Breast epithelium (tissue), 4 donors: ENCODE data around the gene EZH2. TPM values are rescaled to one million over a fixed set of nuclear protein-coding genes. Genes with fewer than 3 reads are reported as not detected.

Experiments used
- DNase-seq, 2 donors: peaks; one replicate each; pipeline ENCODE4 v3.0.0-alpha.2; 2019; ENCODE audit warnings: low spot score in 2 of 2
- H3K27ac ChIP-seq, 2 donors: fragments of 200-600 bp; sonication (generic) in 1 of 2; one replicate each; pipeline ENCODE4 v1.5.1; 2016 to 2019; ENCODE audit warnings: mild to moderate bottlenecking in 1 of 2
- H3K27me3 ChIP-seq, 2 donors: fragments of 200-600 bp; sonication (generic) in 1 of 2; one replicate each; pipeline versions ENCODE4 v1.5.1 to v1.6.0; 2017 to 2019; ENCODE audit warnings: control low read depth in 1 of 2, mild to moderate bottlenecking in 1 of 2
- H3K36me3 ChIP-seq: fragments of 200-600 bp; one replicate; pipeline ENCODE4 v1.5.1; 2019
- H3K4me1 ChIP-seq, 2 donors: fragments of 200-600 bp; sonication (generic); one replicate each; pipeline ENCODE4 v1.5.1; 2016 to 2019; ENCODE audit warnings: control low read depth in 1 of 2
- H3K4me3 ChIP-seq, 3 donors: fragments of 200-600 bp; sonication (generic); 1 replicate in 2 of 3; 2 replicates in 1 of 3; pipeline ENCODE4 v1.5.1; 2016 to 2019; ENCODE audit warnings: mild to moderate bottlenecking in 3 of 3, moderate library complexity in 2 of 3
- H3K9me3 ChIP-seq, 2 donors: fragments of 200-600 bp; sonication (generic) in 1 of 2; one replicate each; pipeline ENCODE4 v1.5.1; 2016 to 2019; ENCODE audit warnings: control low read depth in 1 of 2
- POLR2A ChIP-seq: fragments of 450-650 bp; IDR thresholded peaks from one replicate; pipeline ENCODE4 v1.6.1; 2016; ENCODE audit warnings: antibody characterized with exemption, mild to moderate bottlenecking, moderate library complexity
- POLR2AphosphoS5 ChIP-seq, 3 donors: sonication (generic); formaldehyde crosslinking; IDR thresholded peaks; one replicate each; pipeline ENCODE4 v1.6.1; 2017; ENCODE audit warnings: antibody characterized with exemption in 3 of 3
- intact Hi-C: fragments of 100-400 bp; cut with DNase I; formaldehyde crosslinking; loops from one replicate; pipeline ENCODE4 v1.15.1; 2023; ENCODE audit warnings: low total_unique reads
- total RNA-seq, 3 donors: library from RNA; depleted of rRNA; stranded (reverse); fragments of >200 nt; gene quantifications; one replicate each; pipeline ENCODE4 v1.1.0, GENCODE V29; 2016
- TF ChIP-seq, protein P1 (sequence below), 3 donors: fragments of 450-650 bp; IDR thresholded peaks; one replicate each; pipeline ENCODE4 v1.5.1; 2016 to 2017; ENCODE audit warnings: antibody characterized with exemption in 3 of 3, mild to moderate bottlenecking in 3 of 3, moderate library complexity in 3 of 3

EZH2 gene
- total RNA-seq, 3 donors from 2014 or later = 2.1 to 4.8 (median 4.3) TPM

DNA sequence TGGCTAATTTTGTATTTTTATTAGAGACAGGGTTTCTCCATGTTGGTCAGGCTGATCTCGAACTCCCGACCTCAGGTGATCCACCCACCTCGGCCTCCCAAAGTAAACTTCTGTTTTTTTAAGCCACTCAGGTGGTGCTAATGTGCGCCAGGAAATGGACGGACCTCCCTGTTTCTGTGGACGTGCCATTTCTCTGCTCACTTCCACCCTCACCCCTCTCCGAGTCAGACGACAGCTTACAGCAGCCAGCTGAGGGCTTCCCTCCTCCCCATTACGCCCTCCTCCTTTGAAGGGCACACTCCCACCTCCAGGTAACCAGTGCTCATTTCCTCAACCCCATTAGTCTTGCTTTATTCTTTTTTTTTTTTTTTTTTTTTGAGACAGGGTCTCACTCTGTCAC is 41.7 kb upstream of the EZH2 start:
- no peaks in the 10 kb centered on the region for H3K36me3 ChIP-seq
- intact Hi-C loops = no loop called here
- no peak for TF ChIP-seq POLR2A
- TF ChIP-seq, protein P1, sequence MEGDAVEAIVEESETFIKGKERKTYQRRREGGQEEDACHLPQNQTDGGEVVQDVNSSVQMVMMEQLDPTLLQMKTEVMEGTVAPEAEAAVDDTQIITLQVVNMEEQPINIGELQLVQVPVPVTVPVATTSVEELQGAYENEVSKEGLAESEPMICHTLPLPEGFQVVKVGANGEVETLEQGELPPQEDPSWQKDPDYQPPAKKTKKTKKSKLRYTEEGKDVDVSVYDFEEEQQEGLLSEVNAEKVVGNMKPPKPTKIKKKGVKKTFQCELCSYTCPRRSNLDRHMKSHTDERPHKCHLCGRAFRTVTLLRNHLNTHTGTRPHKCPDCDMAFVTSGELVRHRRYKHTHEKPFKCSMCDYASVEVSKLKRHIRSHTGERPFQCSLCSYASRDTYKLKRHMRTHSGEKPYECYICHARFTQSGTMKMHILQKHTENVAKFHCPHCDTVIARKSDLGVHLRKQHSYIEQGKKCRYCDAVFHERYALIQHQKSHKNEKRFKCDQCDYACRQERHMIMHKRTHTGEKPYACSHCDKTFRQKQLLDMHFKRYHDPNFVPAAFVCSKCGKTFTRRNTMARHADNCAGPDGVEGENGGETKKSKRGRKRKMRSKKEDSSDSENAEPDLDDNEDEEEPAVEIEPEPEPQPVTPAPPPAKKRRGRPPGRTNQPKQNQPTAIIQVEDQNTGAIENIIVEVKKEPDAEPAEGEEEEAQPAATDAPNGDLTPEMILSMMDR (IDR thresholded peaks at IDR 0.05) = no peak
- no peak for TF ChIP-seq POLR2AphosphoS5 (IDR thresholded peaks at IDR 0.05)
- H3K27me3 ChIP-seq = no peaks in the 10 kb centered on the region
- no peak for DNase-seq
- H3K27ac ChIP-seq = no peak overlapping the region
- no peaks in the 10 kb centered on the region for H3K4me1 ChIP-seq
- no peaks in the 10 kb centered on the region for H3K9me3 ChIP-seq
- H3K4me3 ChIP-seq = no peak overlapping the region

DNA sequence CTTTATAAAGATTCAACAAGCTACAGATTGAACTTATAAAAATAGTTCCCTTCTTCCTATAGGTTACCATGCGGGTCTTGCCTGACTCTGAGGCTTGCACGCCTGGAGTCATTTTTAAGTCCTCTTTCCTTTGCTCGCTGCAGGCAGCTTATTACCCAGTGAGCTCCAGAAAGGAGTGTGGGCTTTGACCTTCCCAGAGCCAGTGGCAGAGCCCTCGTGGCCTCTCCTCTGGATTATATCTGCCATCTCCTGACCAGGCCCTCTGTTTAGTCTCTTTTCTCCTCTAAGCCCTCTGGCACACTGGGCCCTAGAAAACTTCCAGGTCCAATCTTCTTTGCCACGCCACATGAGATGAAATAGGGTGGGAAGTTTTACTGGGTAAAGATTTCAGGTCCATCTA is 39.9 kb upstream of the EZH2 start:
- Histone ChIP-seq H3K27me3 (no peaks in the 10 kb centered on the region), H3K9me3 (no peaks in the 10 kb centered on the region), H3K27ac (no peak overlapping the region), H3K4me1 (no peaks in the 10 kb centered on the region), H3K4me3 (no peak overlapping the region), H3K36me3 (no peaks in the 10 kb centered on the region)
- no peak for TF ChIP-seq POLR2A
- TF ChIP-seq, protein P1 (IDR thresholded peaks at IDR 0.05) = no peak
- no peak for TF ChIP-seq POLR2AphosphoS5 (IDR thresholded peaks at IDR 0.05)
- DNase-seq = no peak
- intact Hi-C loops = no loop called here

DNA sequence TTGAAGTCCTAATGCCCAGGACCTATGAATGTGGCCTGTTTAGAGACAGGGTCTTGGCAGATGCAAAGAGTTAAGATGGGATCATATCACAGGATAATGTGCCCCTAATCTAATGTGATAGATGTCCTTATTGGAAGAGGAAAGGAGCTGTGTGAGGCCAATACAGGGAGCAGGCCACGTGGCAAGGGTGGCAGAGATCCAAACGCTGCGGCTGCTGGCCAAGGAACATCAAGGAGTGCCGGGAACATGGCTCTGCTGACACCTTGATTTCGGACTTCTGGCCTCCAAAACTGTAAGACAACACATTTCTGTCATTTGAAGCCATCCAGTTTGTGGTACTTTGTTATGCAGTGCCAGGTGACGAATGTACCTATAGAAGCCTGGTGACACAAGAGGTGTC is 37.7 kb upstream of the EZH2 start:
- Histone ChIP-seq H3K4me1 (no peaks in the 10 kb centered on the region), H3K27ac (no peak overlapping the region), H3K27me3 (no peaks in the 10 kb centered on the region), H3K4me3 (no peak overlapping the region), H3K36me3 (no peaks in the 10 kb centered on the region), H3K9me3 (no peaks in the 10 kb centered on the region)
- no peak for DNase-seq
- intact Hi-C loops = no loop called here
- TF ChIP-seq POLR2AphosphoS5 (IDR thresholded peaks at IDR 0.05) = no peak

DNA sequence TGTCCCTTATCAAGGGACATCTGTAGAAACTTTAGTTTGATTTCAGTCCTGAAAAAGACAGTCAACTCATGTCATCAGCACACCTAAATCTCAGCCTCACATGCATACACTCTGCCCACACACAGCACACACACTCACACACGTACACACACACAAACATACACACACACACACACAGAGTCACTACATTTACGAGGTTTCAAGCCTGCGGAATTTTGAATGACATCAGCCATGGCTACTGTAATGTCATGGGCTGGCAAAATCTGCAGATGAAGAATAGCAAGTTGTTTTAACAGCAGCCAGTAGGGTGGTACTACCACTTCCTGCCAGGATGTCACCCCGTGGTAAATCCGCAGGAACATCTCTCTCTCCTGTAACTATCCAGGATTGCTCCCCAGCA is 37.1 kb upstream of the EZH2 start:
- Histone ChIP-seq H3K27ac (no peak overlapping the region), H3K27me3 (no peaks in the 10 kb centered on the region), H3K4me1 (no peaks in the 10 kb centered on the region), H3K36me3 (no peaks in the 10 kb centered on the region), H3K4me3 (no peak overlapping the region), H3K9me3 (no peaks in the 10 kb centered on the region)
- DNase-seq = no peak
- intact Hi-C loops = no loop called here
- no peak for TF ChIP-seq POLR2AphosphoS5 (IDR thresholded peaks at IDR 0.05)
- TF ChIP-seq POLR2A = no peak
- TF ChIP-seq, protein P1 (IDR thresholded peaks at IDR 0.05) = no peak

DNA sequence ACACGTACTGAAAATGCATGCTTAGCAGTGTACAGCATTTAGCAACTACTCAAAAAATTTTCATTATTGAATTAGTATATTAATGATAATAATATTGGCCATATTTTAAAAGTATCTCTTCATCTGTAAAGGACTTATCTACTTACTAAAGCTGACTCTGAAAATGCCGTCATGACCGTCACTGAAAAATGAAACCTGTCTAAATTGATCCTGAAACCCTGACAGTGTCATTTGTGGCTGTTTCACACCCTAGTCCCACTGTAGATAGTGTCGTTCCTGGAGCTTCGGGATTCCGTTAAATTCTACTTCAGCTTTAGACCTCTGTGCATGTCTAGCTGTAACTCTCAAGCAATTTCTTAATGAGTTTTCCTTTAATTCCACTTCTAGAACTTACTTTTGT is 35.8 kb upstream of the EZH2 start:
- intact Hi-C loops = no loop called here
- no peaks in the 10 kb centered on the region for H3K4me1 ChIP-seq
- no peaks in the 10 kb centered on the region for H3K36me3 ChIP-seq
- DNase-seq = no peak
- TF ChIP-seq POLR2A (no peak), POLR2AphosphoS5 (IDR thresholded peaks at IDR 0.05) (no peak)
- TF ChIP-seq, protein P1 (IDR thresholded peaks at IDR 0.05) = no peak
- H3K9me3 ChIP-seq = no peaks in the 10 kb centered on the region
- H3K27me3 ChIP-seq = no peaks in the 10 kb centered on the region
- H3K4me3 ChIP-seq = no peak overlapping the region
- H3K27ac ChIP-seq = no peak overlapping the region

DNA sequence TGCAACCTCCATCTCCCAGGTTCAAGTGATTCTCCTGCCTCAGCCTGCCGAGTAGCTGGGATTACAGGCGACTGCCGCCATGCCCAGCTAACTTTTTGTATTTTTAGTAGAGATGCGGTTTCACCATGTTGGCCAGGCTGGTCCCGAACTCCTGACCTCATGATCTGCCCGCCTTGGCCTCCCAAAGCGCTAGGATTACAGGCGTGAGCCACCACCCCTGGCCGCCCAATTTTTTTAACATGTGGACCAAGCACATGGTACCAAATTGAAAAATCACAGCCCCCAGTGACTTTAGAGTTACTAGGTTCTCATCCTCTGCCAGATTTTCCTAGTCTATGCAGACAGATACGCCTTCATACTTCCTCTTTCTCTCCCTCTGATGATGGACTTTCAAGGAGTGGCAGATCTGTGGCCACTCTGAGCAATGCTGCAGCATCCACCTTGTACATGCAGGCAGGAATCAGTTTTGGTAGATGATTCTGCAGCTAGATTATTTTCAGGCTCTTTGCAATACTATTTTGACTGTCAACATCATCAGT is 34.0 kb upstream of the EZH2 start:
- Histone ChIP-seq H3K4me1 (no peaks in the 10 kb centered on the region), H3K27ac (no peak overlapping the region), H3K4me3 (no peak overlapping the region), H3K27me3 (no peaks in the 10 kb centered on the region), H3K9me3 (no peaks in the 10 kb centered on the region), H3K36me3 (no peaks in the 10 kb centered on the region)
- intact Hi-C loops = no loop called here
- DNase-seq = no peak
- TF ChIP-seq POLR2A = no peak
- TF ChIP-seq POLR2AphosphoS5 (IDR thresholded peaks at IDR 0.05) = no peak
- TF ChIP-seq, protein P1 (IDR thresholded peaks at IDR 0.05) = no peak
